Suprapubic skin (tissue), 4 donors: ENCODE measurements around the gene ICE1. TPM values are rescaled to one million over a fixed set of nuclear protein-coding genes. Genes with fewer than 3 reads are reported as not detected.

Experiments
- DNase-seq, 2 donors: peaks; one replicate each; pipeline ENCODE4 v3.0.0-alpha.2; 2019; ENCODE audit warnings: low spot score in 2 of 2
- H3K27ac ChIP-seq: fragments of 200-600 bp; sonication (generic); one replicate; pipeline ENCODE4 v1.5.1; 2019
- H3K27me3 ChIP-seq: fragments of 200-600 bp; sonication (generic); one replicate; pipeline ENCODE4 v1.5.1; 2019
- H3K36me3 ChIP-seq: fragments of 200-600 bp; sonication (generic); one replicate; pipeline ENCODE4 v1.5.1; 2019
- H3K4me1 ChIP-seq: fragments of 200-600 bp; sonication (generic); one replicate; pipeline ENCODE4 v1.5.1; 2019
- H3K4me3 ChIP-seq: fragments of 200-600 bp; sonication (generic); one replicate; pipeline ENCODE4 v1.5.1; 2019; ENCODE audit warnings: mild to moderate bottlenecking
- H3K9me3 ChIP-seq: fragments of 200-600 bp; sonication (generic); one replicate; pipeline ENCODE4 v1.5.1; 2019
- CTCF ChIP-seq, 2 donors: fragments of 200-600 bp in 1 of 2; fragments of 450-650 bp in 1 of 2; sonication (generic) in 1 of 2; IDR thresholded peaks; one replicate each; pipeline ENCODE4 v1.5.1; 2016 to 2019; ENCODE audit warnings: antibody characterized with exemption in 2 of 2, mild to moderate bottlenecking in 1 of 2, moderate library complexity in 1 of 2
- EP300 ChIP-seq: sonication (generic); formaldehyde crosslinking; IDR thresholded peaks from one replicate; pipeline ENCODE4 v1.6.1; 2017; ENCODE audit warnings: antibody characterized with exemption
- POLR2A ChIP-seq, 2 donors: fragments of 450-650 bp; IDR thresholded peaks; one replicate each; pipeline ENCODE4 v1.6.1; 2017; ENCODE audit warnings: antibody characterized with exemption in 2 of 2, mild to moderate bottlenecking in 2 of 2, moderate library complexity in 2 of 2
- POLR2AphosphoS5 ChIP-seq, 3 donors: sonication (generic); formaldehyde crosslinking; IDR thresholded peaks; one replicate each; pipeline ENCODE4 v1.6.1; 2017; ENCODE audit warnings: antibody characterized with exemption in 3 of 3
- WGBS: methylation state at CpG from one replicate; pipeline ENCODE4 v1.1.5; 2018; 5-methylcytosine and 5-hydroxymethylcytosine counted together
- total RNA-seq, 4 donors: library from RNA; depleted of rRNA; stranded (reverse); fragments of >200 nt; gene quantifications; one replicate each; pipeline ENCODE4 v1.1.0, GENCODE V29; 2016

The ICE1 gene
- total RNA-seq, 4 donors from 2014 or later: 17.6 to 27.4 (median 24.1) TPM

- H3K27me3 ChIP-seq: no peaks in the 10 kb centered on the region
- TF ChIP-seq POLR2AphosphoS5 (IDR thresholded peaks at IDR 0.05) (no peak), EP300 (no peak), POLR2A (IDR thresholded peaks at IDR 0.05) (no peak), CTCF (IDR thresholded peaks at IDR 0.05) (no peak)
- H3K4me1 ChIP-seq: no peaks in the 10 kb centered on the region
- no peak overlapping the region for H3K27ac ChIP-seq
- peaks cover 24% of the 10 kb centered on the region for H3K36me3 ChIP-seq
- H3K4me3 ChIP-seq: no peak overlapping the region
- no peak for DNase-seq
- no peaks in the 10 kb centered on the region for H3K9me3 ChIP-seq
- WGBS: 69% methylated on average over 8 of the region's 8 CpGs
Observed at GRCh38 chr5:5480481-5481111, 58.1 kb downstream of the ICE1 start.

GRCh38 chr5:5481206-5481605 is 58.7 kb downstream of the ICE1 start:
- 85% methylated on average over 3 of the region's 3 CpGs for WGBS
- Histone ChIP-seq H3K27ac (no peak overlapping the region), H3K36me3 (peaks cover 24% of the 10 kb centered on the region), H3K27me3 (no peaks in the 10 kb centered on the region), H3K9me3 (no peaks in the 10 kb centered on the region), H3K4me1 (no peaks in the 10 kb centered on the region), H3K4me3 (no peak overlapping the region)
- no peak for DNase-seq
- no peak for TF ChIP-seq CTCF (IDR thresholded peaks at IDR 0.05)
- no peak for TF ChIP-seq POLR2AphosphoS5 (IDR thresholded peaks at IDR 0.05)
- TF ChIP-seq POLR2A (IDR thresholded peaks at IDR 0.05): no peak
- TF ChIP-seq EP300: no peak

- TF ChIP-seq POLR2A (IDR thresholded peaks at IDR 0.05): no peak
- TF ChIP-seq CTCF (IDR thresholded peaks at IDR 0.05): no peak
- no peak for TF ChIP-seq POLR2AphosphoS5 (IDR thresholded peaks at IDR 0.05)
- TF ChIP-seq EP300: no peak
Observed at GRCh38 chr5:5481633-5482032, 59.2 kb downstream of the ICE1 start.

GRCh38 chr5:5483350-5483749 is 60.9 kb downstream of the ICE1 start:
- DNase-seq: no peak
- Histone ChIP-seq H3K27ac (no peak overlapping the region), H3K4me1 (no peaks in the 10 kb centered on the region), H3K9me3 (no peaks in the 10 kb centered on the region), H3K4me3 (no peak overlapping the region), H3K27me3 (no peaks in the 10 kb centered on the region), H3K36me3 (peaks cover 13% of the 10 kb centered on the region)
- TF ChIP-seq EP300 (no peak), CTCF (IDR thresholded peaks at IDR 0.05) (no peak), POLR2AphosphoS5 (IDR thresholded peaks at IDR 0.05) (no peak), POLR2A (IDR thresholded peaks at IDR 0.05) (no peak)
- WGBS: 95% methylated on average over 2 of the region's 2 CpGs

More at GRCh38 chr5:5481633-5482032, 59.2 kb downstream of the ICE1 start:
- Histone ChIP-seq H3K9me3 (no peaks in the 10 kb centered on the region), H3K27ac (no peak overlapping the region), H3K27me3 (no peaks in the 10 kb centered on the region), H3K36me3 (peaks cover 21% of the 10 kb centered on the region), H3K4me1 (no peaks in the 10 kb centered on the region), H3K4me3 (no peak overlapping the region)
- WGBS: 79% methylated on average over 4 of the region's 4 CpGs
- DNase-seq: no peak

- Histone ChIP-seq H3K36me3 (peaks cover 15% of the 10 kb centered on the region), H3K27ac (no peak overlapping the region), H3K4me1 (no peaks in the 10 kb centered on the region), H3K4me3 (no peak overlapping the region), H3K9me3 (no peaks in the 10 kb centered on the region), H3K27me3 (no peaks in the 10 kb centered on the region)
- no peak for DNase-seq
- 84% methylated on average over 5 of the region's 5 CpGs for WGBS
- TF ChIP-seq EP300 (no peak), POLR2AphosphoS5 (IDR thresholded peaks at IDR 0.05) (no peak), POLR2A (IDR thresholded peaks at IDR 0.05) (no peak)
Observed at GRCh38 chr5:5483880-5484598, 61.6 kb downstream of the ICE1 start.
